WERI-Rb-1 (cell line): Measurements from ENCODE around the gene SYNJ2.

Experiments
- DNase-seq: peaks from one replicate; pipeline ENCODE4 v3.0.0-alpha.2; 2020
- H3K27ac ChIP-seq: fragments of 250-450 bp; sonication (Bioruptor Pico); 2 replicates; pipeline ENCODE4 v1.5.1; 2020; ENCODE audit warnings: mild to moderate bottlenecking, moderate library complexity
- H3K27me3 ChIP-seq: fragments of 250-450 bp; sonication (Bioruptor Pico); 2 replicates; pipeline ENCODE4 v1.5.1; 2021; ENCODE audit warnings: mild to moderate bottlenecking, low read depth, moderate library complexity; ENCODE audit not compliant: insufficient read depth, severe bottlenecking
- H3K36me3 ChIP-seq: fragments of 250-450 bp; sonication (Bioruptor Pico); 2 replicates; pipeline ENCODE4 v1.5.1; 2020; ENCODE audit warnings: mild to moderate bottlenecking, moderate library complexity
- H3K4me3 ChIP-seq: 2 replicates; pipeline ENCODE4 v1.5.1; 2011; ENCODE audit warnings: low read depth, mild to moderate bottlenecking, control low read depth, low read length
- H3K9me3 ChIP-seq: fragments of 250-450 bp; sonication (Bioruptor Pico); 2 replicates; pipeline ENCODE4 v1.5.1; 2021; ENCODE audit warnings: mild to moderate bottlenecking, moderate library complexity; ENCODE audit not compliant: severe bottlenecking
- TF ChIP-seq, protein P1 (sequence below): IDR thresholded peaks from 2 replicates; pipeline ENCODE4 v1.5.1; 2011; ENCODE audit warnings: low read depth, mild to moderate bottlenecking, control low read depth, inconsistent platforms, low read length

Gene SYNJ2

DNA sequence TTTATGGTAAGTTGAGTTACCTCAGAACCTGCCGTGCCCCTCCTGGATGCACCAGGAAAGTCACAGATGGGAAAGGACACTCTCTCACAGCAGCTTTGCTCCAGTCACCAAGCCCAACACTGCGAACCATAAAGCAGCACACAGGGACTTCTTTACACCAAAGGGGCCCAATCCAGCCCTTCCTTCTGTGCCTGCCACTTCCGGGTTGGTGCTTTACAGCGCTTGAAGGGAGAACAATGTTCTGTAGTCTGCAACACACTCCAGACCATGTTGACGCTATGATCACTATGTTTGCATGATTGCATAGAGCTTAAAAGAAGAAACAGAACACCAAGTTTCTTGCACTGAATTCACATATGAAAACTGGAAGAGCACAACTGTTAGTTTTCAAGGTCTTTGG lies 129.3 kb downstream of the SYNJ2 start:
- Histone ChIP-seq H3K27ac (no peak overlapping the region), H3K9me3 (no peaks in the 10 kb centered on the region), H3K4me3 (no peak overlapping the region), H3K27me3 (no peaks in the 10 kb centered on the region), H3K36me3 (peaks cover 24% of the 10 kb centered on the region)
- TF ChIP-seq, protein P1, sequence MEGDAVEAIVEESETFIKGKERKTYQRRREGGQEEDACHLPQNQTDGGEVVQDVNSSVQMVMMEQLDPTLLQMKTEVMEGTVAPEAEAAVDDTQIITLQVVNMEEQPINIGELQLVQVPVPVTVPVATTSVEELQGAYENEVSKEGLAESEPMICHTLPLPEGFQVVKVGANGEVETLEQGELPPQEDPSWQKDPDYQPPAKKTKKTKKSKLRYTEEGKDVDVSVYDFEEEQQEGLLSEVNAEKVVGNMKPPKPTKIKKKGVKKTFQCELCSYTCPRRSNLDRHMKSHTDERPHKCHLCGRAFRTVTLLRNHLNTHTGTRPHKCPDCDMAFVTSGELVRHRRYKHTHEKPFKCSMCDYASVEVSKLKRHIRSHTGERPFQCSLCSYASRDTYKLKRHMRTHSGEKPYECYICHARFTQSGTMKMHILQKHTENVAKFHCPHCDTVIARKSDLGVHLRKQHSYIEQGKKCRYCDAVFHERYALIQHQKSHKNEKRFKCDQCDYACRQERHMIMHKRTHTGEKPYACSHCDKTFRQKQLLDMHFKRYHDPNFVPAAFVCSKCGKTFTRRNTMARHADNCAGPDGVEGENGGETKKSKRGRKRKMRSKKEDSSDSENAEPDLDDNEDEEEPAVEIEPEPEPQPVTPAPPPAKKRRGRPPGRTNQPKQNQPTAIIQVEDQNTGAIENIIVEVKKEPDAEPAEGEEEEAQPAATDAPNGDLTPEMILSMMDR: no peak
- DNase-seq: no peak

DNA sequence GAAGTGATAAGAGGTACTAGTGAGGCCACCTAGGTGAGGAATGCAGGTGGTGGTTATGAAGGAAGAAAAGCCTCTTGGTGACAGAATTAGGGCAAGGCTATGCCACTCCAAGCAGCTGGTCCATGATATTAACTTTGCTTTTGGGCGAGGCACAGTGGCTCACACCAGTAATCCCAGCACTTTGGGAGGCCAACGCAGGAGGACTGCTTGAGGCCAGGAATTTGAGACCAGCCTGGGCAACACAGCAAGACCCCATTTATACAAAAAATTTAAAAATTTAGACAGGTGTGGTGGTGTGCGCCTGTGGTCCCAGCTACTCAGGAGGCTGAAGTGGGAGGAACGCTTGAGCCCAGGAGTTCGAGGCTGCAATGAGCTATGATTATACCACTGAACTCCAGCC lies 130.3 kb downstream of the SYNJ2 start:
- H3K36me3 ChIP-seq: peaks cover 24% of the 10 kb centered on the region
- H3K4me3 ChIP-seq: no peak overlapping the region
- DNase-seq: no peak
- TF ChIP-seq, protein P1: no peak
- no peak overlapping the region for H3K27ac ChIP-seq
- no peaks in the 10 kb centered on the region for H3K9me3 ChIP-seq
- no peaks in the 10 kb centered on the region for H3K27me3 ChIP-seq

GRCh38 chr6:158113802-158114201 lies 132.1 kb downstream of the SYNJ2 start:
- DNase-seq: no peak
- Histone ChIP-seq H3K27me3 (no peaks in the 10 kb centered on the region), H3K36me3 (peaks cover 24% of the 10 kb centered on the region), H3K27ac (no peak overlapping the region), H3K9me3 (no peaks in the 10 kb centered on the region), H3K4me3 (no peak overlapping the region)
- TF ChIP-seq, protein P1: no peak

- no peaks in the 10 kb centered on the region for H3K9me3 ChIP-seq
- H3K36me3 ChIP-seq: peaks cover 20% of the 10 kb centered on the region
- no peak overlapping the region for H3K4me3 ChIP-seq
- H3K27me3 ChIP-seq: no peaks in the 10 kb centered on the region
- H3K27ac ChIP-seq: no peak overlapping the region
- DNase-seq: no peak
- TF ChIP-seq, protein P1: no peak
Measured at GRCh38 chr6:158115102-158115501, 133.4 kb downstream of the SYNJ2 start.

- TF ChIP-seq, protein P1: no peak
- no peaks in the 10 kb centered on the region for H3K9me3 ChIP-seq
- H3K4me3 ChIP-seq: no peak overlapping the region
- H3K27ac ChIP-seq: no peak overlapping the region
- peaks cover 18% of the 10 kb centered on the region for H3K36me3 ChIP-seq
- no peak for DNase-seq
- H3K27me3 ChIP-seq: no peaks in the 10 kb centered on the region
Measured at GRCh38 chr6:158115508-158115907, 133.8 kb downstream of the SYNJ2 start.

- no peak for DNase-seq
- Histone ChIP-seq H3K27me3 (no peaks in the 10 kb centered on the region), H3K36me3 (peaks cover 5% of the 10 kb centered on the region), H3K9me3 (no peaks in the 10 kb centered on the region), H3K4me3 (no peak overlapping the region), H3K27ac (peak overlapping the region; percentile 51)
- TF ChIP-seq, protein P1: no peak
Measured at GRCh38 chr6:158118886-158119285, 137.2 kb downstream of the SYNJ2 start.
